ENCODE data around the gene SPAG9.
"Not testable (repeated sequence)": the region's sequence is repeated elsewhere in the genome, so short reads cannot be mapped to it uniquely, and the experiment has no call there.

Gene SPAG9

GRCh38 chr17:50953831-50954601 lies 166.7 kb downstream of the SPAG9 start:
- no peak for DNase-seq (ENCODE audit: low read depth)

GRCh38 chr17:50953518-50953830 lies 167.2 kb downstream of the SPAG9 start:
- DNase-seq (ENCODE audit: low read depth): no peak

- DNase-seq (ENCODE audit: low read depth): no peak
These were observed 167.8 kb downstream of the SPAG9 start for GRCh38 chr17:50952889-50953288.

GRCh38 chr17:50952013-50952412 lies 168.7 kb downstream of the SPAG9 start:
- no peak for DNase-seq (ENCODE audit: low read depth)

GRCh38 chr17:50949989-50950877 lies 170.4 kb downstream of the SPAG9 start:
- DNase-seq (ENCODE audit: low read depth): peak; percentile 20

GRCh38 chr17:50949128-50949988 lies 171.3 kb downstream of the SPAG9 start:
- no peak for DNase-seq (ENCODE audit: low read depth)

GRCh38 chr17:50948711-50949110 lies 172.0 kb downstream of the SPAG9 start:
- DNase-seq (ENCODE audit: low read depth): no peak

GRCh38 chr17:50947782-50948543 lies 172.7 kb downstream of the SPAG9 start:
- DNase-seq (ENCODE audit: low read depth): no peak

GRCh38 chr17:50946891-50947781 lies 173.5 kb downstream of the SPAG9 start:
- no peak for DNase-seq (ENCODE audit: low read depth)

- DNase-seq (ENCODE audit: low read depth): no peak
These were observed 174.3 kb downstream of the SPAG9 start for GRCh38 chr17:50946223-50946890.

- no peak for DNase-seq (ENCODE audit: low read depth)
These were observed 174.9 kb downstream of the SPAG9 start for GRCh38 chr17:50945779-50946222.

- DNase-seq (ENCODE audit: low read depth): no peak
These were observed 175.6 kb downstream of the SPAG9 start for GRCh38 chr17:50944902-50945720.

- DNase-seq (ENCODE audit: low read depth): peak; percentile 65
These were observed 176.4 kb downstream of the SPAG9 start for GRCh38 chr17:50944054-50944901.

GRCh38 chr17:50943575-50943933 lies 177.1 kb downstream of the SPAG9 start:
- no peak for DNase-seq (ENCODE audit: low read depth)

GRCh38 chr17:50941676-50942048 lies 179.0 kb downstream of the SPAG9 start:
- DNase-seq (ENCODE audit: low read depth): not testable (repeated sequence)

- DNase-seq (ENCODE audit: low read depth): no peak
These were observed 180.6 kb downstream of the SPAG9 start for GRCh38 chr17:50939795-50940684.

GRCh38 chr17:50939542-50939794 lies 181.2 kb downstream of the SPAG9 start:
- DNase-seq (ENCODE audit: low read depth): no peak
